Measurements from ENCODE around the gene ARL16.

The ARL16 gene

DNA sequence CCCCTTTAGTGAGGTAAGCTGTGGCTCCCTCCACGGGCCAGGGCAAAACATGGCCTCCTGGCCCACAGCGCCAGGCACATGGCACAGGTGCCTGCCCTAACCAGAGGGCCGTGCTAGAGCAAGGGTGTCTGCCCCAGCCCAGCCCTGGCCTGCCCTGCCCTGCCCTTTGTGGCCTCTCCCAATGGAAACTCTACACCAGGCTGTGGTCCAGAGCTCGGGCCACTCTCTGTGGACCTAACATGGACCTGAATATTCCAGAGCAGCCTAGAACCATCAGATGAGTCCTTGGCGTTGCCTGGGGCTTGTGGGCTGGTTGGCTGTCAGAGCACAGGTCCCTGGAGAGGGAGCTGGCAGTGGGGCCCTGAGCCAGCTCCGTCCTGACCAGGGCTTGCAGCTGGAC, 11.6 kb upstream of the ARL16 start:
- no peak for DNase-seq

DNA sequence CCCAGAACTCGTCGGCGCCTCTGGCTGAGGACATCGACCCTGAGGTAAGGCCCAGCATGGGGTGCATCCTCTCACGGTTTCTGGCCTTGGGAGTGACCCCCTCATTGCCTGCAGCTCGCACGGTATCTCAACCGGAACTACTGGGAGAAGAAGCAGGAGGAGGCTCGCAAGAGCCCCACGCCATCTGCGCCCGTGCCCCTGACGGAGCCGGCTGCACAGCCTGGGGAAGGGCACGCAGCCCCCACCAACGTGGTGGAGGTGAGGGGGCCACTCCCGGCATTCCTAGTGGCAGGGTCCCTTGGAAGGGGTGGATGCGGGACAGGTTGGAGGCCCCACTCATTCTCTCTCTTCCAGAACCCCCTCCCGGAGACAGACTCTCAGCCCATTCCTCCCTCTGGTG, 11.2 kb upstream of the ARL16 start:
- no peak for DNase-seq

DNA sequence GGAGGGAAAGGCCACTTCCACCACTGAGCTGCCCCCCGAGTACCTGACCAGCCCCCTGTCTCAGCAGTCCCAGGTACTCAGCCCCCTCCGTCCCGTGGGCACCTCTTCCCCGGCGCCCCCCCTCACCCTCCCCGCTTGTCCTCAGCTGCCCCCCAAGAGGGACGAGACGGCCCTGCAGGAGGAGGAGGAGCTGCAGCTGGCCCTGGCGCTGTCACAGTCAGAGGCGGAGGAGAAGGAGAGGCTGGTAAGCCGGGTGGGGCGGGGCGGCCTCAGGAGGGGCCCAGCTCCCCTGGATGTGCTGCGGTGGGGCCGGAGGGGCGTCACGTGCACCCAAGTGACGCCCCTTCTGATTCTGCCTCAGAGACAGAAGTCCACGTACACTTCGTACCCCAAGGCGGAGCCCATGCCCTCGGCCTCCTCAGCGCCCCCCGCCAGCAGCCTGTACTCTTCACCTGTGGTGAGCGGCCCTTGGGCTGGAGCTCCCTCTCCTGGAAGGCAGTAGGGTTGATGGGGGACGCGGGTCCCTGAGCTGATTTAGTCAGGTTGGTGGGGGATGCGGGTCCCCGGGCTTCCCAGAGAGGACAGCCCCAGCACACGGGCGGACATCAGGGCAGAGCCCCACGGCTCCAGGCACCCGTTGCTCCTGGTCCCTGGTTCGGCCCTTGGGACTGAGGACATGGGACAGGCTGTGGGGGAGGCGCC, 10.1 kb upstream of the ARL16 start:
- no peak for DNase-seq

GRCh38 chr17:81691608-81692007, 8.0 kb upstream of the ARL16 start:
- DNase-seq = no peak

DNA sequence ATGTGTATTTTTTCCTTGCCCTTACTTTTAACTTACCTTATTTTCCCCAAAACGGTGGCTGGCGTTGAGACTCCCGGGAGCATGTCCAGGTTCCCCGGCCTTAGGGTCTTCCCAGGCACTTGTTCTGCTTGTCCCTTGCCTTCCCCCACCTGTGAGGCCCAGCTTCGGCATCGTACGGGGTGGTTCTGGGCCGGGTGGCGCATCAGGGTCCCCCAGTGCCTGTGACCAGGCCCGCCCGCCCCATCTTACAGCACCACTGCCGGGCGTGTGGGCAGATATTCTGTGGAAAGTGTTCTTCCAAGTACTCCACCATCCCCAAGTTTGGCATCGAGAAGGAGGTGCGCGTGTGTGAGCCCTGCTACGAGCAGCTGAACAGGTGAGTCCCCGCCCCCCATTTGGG, 7.6 kb upstream of the ARL16 start:
- no peak for DNase-seq

GRCh38 chr17:81690549-81690948, 7.0 kb upstream of the ARL16 start:
- DNase-seq = no peak

DNA sequence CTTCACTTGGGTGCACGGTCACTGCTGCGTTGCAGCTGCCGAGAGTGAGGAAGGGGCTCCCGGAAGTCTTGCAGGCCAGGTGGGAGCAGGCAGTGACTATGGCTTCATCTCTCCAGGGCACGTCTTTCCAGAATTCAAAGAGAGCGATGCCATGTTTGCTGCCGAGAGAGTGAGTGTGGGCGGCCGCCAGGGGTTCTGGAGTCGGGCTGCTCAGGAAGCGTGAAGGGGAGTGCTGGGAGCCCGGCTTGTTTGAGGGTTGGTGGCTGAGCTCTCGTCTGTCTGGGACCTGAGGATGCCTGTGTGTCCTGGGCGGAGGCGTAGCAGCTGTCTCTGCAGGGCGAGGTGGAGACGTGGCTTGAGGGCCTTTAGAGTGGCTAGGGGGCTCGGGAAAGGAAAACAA, 6.5 kb upstream of the ARL16 start:
- no peak for DNase-seq

DNA sequence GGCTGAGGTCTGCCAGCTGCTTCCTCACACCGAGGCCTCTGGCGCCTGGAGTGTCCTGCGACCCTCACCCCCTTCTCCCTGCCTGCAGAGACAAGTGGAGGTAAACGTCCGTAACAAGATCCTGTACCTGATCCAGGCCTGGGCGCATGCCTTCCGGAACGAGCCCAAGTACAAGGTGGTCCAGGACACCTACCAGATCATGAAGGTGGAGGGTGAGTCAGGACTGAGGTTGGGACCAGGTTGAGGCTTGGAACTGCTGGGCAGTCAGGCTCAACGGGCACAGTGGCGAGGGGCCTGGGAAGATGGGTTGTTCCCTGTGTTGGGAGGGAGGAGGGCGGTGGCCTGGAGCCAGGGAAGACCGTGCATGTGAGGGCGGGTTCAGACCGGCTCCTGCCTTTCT, 5.0 kb upstream of the ARL16 start:
- DNase-seq = no peak

DNA sequence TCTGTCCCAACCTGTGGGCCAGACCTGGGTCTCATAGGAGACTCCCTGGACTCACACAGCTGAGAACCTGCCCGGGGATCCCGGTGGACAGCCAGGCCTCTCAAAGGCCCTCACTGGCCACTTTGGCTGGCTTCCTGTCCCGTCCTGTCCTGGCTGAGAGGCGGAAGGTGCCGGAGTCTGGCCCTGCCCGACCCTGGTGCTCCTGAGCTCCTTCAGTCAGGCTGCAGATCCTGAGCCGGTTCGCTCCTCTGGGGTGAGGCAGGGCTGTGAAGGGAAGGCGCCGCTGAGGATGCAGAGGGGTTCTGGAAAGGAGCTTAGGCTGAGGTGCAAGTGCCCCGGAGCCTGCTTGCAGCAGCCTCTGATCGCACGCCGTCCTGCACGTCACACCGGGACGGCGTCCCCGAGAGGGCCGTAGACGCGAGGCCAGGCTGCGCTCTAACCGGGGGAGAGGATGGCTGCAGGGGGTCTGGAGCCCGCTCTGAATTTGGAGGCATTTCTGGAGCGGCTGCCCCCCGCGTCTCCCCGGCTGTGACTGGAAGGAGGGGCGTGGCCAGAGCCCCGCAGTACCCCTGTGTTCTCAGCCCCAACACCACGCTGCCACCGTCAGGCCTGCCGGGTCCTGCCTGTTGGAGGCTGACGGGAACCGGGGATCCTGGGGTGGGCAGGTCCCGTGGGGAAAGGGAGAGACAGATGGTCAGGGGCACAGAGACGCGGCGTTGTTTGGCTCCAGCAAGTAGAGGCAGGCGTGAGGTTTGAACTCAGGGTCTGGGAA, 4.4 kb upstream of the ARL16 start:
- DNase-seq = no peak

DNA sequence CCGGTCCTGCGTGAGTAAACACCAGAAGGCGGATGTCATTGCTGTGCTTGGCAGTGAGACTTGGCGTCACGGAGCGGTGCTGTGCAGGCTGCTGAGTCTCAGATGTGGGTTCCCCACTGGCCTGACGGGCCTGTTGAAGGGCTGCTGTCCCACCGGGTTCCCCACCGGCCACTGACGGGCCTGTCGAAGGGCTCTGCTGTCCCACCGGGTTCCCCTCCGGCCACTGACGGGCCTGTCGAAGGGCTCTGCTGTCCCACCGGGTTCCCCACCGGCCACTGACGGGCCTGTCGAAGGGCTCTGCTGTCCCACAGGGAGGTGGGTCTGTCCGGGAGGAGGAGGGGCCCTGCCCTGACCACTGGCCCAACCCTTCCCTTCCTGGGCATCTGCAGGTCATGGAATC, 3.0 kb upstream of the ARL16 start:
- no peak for DNase-seq

DNA sequence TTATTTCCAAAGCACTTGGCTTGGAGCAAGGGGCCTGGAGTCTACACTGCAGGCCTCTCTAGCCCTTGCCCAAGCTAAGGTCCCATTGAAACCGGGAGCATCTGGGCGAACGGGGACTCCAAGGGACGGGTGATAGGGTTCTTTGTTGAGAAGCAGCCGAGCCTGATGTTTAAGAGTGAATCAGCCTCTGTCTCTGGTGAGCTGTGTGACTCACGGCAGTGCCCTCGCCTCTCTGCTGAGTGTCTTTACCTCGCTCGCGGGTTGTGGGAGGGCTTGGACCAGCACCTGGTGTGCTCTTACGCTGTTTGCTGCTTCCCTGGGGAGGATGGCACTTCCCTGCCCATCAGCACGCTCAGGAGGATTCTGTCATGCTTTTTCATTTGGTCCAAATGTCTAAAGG, 1.5 kb upstream of the ARL16 start:
- DNase-seq = peak; percentile 76

DNA sequence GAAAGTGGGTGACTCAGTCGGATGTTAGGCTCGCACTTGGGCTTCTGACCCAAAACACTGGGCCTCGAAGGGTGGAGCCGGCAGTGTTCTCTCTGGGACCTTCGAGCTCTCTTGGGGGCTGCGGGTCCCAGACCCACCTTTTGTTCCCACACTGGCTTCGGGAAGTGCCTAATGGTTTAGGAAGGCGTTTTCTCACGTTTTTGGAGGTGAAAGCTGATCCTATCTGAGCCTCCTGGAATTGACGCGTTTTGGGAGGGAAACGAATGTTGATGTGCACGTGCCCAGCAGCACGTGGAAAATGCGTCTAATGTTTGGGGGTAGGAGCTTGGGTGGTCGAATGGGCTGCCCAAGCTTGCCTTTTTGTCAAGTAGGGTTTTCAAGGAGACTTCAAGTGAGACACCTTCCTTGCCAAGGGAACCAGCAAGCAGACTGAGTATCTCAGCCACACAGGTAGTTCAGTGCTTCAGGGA, 880 bp upstream of the ARL16 start:
- no peak for DNase-seq

DNA sequence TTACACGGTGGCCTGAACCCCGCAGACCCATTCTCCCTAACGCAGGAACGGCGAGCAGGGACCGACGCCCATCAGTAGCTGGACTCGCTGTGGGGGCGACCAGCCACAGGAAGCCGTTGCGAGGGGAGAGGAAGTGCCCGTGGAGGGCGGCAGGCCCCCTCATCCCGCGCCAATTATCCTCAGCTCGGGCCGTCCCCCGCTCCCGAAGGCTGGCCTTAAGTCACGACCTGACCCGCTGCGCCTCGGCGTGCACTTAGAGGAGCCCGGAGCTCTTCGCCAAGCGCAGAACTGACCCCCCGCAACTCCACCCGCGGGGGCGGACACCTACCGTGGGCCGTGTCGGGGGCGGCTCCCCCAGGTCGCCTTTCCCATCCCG, 401 bp downstream of the ARL16 start:
- no peak for DNase-seq

GRCh38 chr17:81682565-81683207, 911 bp downstream of the ARL16 start:
- no peak for DNase-seq

DNA sequence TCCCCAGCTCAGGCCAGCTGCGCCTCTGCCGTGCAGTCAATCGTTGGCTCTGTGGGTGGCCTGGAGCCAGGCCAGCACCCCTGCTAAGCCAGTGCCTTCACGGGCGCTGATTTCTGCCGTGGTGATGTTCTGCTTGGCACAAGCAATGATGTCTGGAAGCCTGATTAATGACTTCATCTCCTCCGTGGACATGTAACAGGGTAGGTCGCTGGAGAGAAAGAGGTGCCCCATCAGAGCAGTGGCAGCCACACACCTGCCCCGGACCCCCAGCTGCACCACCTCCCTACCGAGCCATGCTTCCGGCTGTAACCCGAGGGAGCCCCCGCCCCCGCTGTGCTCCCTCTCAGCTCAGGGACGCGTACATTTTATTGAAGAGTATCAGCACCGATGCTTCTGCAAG, 1.9 kb downstream of the ARL16 start:
- DNase-seq = no peak

GRCh38 chr17:81680150-81680549, 3.4 kb downstream of the ARL16 start:
- DNase-seq = no peak

GRCh38 chr17:81676906-81677305, 6.7 kb downstream of the ARL16 start:
- no peak for DNase-seq

- peak; percentile 45 for DNase-seq
Measured at GRCh38 chr17:81675515-81676221, 7.9 kb downstream of the ARL16 start.

DNA sequence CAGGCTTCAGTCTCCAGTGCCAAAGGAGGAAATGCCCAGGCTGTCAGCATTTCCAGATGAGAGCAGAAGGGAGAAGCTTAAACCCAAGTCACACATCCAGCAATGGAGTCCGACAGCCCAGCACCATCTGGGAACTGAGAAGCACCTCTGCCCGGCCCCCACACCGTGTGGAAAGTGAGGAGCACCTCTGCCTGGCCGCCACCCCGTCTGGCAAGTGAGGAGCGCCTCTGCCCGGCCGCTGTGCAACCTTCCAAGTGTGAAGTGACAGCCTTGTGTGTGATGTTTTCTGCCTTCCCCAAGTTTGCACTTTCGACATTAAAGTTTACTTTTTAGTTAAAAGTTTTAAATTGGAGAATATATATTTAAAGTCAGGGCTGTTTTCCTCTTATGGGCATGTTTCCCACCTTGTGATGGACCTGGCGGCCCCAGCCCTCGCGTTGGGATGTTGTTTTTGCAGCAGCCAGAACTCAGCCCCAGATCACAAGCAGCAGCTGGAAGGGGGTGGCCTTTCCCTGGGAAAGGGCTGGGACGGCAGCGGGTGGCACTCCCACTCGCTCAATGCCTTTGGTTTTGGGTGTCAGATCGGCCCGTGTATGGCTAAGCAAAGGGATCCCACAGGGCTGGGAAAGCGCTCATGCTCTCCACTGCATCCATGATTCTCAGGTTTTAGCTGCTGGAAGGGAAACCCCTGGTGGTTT, 9.9 kb downstream of the ARL16 start:
- no peak for DNase-seq

- no peak for DNase-seq
Measured at GRCh38 chr17:81672954-81673353, 10.6 kb downstream of the ARL16 start.

DNA sequence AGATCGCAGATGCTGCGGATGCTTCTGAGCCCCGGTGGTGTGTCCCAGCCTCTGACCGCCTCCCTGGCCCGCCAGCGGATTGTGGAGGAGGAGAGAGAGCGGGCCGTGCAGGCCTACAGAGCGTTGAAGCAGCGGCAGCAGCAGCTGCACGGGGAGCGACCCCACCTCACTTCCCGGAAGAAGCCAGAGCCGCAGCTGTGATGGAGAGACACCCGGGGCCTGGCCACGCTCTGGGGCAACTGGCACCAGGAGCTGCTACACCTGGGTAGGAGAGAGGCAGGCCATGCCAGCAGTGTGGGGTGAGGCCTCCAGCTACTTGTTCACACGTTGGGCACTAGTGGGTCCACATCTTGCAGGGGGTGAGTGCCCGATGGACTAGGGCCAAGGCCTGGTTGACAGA, 11.1 kb downstream of the ARL16 start:
- DNase-seq = no peak

DNA sequence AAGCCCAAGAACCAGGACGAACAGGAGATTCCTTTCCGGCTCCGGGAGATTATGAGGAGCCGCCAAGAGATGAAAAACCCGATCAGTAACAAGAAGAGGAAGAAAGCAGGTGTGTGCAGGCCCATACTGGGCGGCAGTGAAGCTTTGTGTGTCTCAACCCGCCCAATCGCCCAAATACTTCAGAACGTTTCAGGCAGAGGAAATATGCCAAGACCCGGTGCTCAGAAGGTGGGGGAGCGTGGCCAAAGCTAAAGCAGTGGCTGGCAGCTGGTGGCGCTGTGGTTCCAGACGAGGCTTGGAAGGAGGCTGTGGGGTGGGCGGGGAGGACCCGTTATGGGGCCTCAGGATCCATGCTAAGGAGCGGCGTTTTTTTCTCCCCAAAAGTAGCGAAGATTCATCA, 15.8 kb downstream of the ARL16 start:
- DNase-seq = peak; percentile 35
